Activated CD4-positive, CD25-positive, alpha-beta regulatory T cell treated with anti-CD3 and anti-CD28 coated beads, Interleukin-2, amount 50 U/mL, for 16 hours (primary cell): Measurements from ENCODE around the gene NFKB2.
A peak's percentile ranks its signal among the peaks of the same experiment; 100 is the strongest.

Source experiments
- DNase-seq: peaks from one replicate; pipeline ENCODE4 v3.0.0-alpha.2; 2020; ENCODE audit warnings: low read depth, low spot score

Gene NFKB2

DNA sequence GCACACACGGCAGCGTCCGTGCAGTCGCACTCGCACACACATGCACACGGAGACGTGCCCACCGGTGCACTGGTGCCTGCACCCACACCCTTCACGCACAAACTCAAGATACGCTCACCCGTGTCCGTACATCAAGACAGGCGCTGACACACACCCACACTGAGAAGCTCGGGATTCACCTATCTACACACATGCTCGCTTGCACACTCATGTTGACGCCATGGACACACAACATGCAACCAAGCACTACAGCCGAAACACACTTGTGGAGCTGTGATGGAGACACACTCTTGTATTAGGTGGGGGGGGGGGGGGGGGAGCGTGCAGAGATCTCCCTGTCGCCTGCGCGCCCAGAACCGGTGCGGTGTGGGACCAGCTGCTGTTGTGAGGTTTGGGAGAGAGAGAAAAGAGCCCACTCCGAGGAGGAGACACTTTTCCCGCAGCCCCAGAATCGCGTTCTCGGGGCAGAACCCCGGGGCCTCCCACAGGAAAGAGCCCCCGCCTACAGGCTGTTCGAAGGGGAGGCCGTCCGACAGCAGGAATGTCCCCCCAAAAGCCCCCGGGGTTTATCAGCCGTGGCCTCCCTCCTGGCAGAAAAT, 605 bp upstream of the NFKB2 start:
- no peak for DNase-seq

- DNase-seq: no peak
Measured at GRCh38 chr10:102396317-102396650, 779 bp downstream of the NFKB2 start.

DNA sequence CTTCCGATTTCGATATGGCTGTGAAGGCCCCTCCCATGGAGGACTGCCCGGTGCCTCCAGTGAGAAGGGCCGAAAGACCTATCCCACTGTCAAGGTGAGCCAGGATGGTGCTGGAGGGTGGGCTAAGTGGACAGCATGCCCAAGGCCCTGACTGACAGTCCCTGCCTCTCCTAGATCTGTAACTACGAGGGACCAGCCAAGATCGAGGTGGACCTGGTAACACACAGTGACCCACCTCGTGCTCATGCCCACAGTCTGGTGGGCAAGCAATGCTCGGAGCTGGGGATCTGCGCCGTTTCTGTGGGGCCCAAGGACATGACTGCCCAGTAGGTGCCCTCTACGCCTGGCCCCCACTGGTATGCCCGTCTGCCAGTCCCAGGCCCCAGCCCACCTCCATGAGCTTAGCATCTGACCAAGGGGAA, 1.2 kb downstream of the NFKB2 start:
- no peak for DNase-seq

DNA sequence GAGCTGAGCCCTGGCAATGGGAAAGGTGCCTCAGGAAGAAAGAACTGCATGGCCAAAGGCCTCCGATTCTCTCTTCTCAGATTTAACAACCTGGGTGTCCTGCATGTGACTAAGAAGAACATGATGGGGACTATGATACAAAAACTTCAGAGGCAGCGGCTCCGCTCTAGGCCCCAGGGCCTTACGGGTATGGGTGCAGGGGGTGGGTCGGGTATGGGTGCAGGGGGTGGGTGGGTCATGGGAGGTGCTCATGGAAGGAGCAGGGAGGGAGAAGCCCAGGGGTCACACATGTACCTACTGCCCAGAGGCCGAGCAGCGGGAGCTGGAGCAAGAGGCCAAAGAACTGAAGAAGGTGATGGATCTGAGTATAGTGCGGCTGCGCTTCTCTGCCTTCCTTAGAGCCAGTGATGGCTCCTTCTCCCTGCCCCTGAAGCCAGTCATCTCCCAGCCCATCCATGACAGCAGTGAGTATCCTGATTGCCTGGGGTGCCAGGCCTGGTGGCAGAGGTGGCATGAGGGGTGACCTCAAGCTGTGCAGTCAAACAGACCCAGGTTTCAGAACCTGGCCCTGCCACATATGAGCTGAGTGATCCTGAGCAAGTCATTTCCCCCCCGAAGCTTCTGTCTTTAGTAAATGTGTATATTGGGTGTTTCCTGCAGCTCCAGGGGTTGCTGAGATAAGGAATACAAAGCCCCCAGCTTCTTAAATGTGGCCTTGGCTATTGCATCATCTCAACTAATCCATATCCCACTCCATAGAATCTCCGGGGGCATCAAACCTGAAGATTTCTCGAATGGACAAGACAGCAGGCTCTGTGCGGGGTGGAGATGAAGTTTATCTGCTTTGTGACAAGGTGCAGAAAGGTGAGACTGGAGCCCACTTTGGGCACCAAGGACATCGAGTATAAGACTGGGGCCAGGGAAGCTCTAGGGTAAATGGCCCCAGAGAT, 2.0 kb downstream of the NFKB2 start:
- DNase-seq: no peak

DNA sequence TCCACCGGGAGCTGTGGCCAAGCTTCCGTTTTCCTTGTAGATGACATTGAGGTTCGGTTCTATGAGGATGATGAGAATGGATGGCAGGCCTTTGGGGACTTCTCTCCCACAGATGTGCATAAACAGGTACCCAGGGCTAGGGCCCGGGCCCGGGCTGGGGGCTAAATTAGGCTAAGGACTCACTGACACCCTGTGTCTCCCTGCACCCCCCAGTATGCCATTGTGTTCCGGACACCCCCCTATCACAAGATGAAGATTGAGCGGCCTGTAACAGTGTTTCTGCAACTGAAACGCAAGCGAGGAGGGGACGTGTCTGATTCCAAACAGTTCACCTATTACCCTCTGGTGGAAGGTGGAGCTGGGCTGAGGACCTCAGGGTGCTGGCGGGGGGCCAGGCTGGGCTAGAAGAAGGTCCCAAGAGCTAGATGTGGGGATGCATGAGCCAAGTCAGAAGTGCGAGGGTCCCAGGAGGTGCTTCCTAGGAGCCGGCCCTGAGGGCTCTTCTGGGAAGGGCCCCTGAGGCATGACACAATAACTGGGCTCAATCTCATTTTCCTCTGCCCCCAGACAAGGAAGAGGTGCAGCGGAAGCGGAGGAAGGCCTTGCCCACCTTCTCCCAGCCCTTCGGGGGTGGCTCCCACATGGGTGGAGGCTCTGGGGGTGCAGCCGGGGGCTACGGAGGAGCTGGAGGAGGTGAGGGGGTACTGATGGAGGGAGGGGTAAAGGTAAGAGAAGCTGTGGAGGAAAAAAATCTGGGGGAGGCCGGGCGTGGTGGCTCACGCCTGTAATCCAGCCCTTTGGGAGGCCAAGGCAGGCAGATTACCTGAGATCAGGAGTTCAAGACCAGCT, 2.9 kb downstream of the NFKB2 start:
- DNase-seq: no peak

GRCh38 chr10:102399217-102400021, 3.9 kb downstream of the NFKB2 start:
- DNase-seq: peak; percentile 75

GRCh38 chr10:102400076-102400475, 4.6 kb downstream of the NFKB2 start:
- DNase-seq: no peak

- no peak for DNase-seq
Measured at GRCh38 chr10:102400598-102401341, 5.3 kb downstream of the NFKB2 start.

GRCh38 chr10:102401342-102401654, 5.8 kb downstream of the NFKB2 start:
- DNase-seq: no peak

DNA sequence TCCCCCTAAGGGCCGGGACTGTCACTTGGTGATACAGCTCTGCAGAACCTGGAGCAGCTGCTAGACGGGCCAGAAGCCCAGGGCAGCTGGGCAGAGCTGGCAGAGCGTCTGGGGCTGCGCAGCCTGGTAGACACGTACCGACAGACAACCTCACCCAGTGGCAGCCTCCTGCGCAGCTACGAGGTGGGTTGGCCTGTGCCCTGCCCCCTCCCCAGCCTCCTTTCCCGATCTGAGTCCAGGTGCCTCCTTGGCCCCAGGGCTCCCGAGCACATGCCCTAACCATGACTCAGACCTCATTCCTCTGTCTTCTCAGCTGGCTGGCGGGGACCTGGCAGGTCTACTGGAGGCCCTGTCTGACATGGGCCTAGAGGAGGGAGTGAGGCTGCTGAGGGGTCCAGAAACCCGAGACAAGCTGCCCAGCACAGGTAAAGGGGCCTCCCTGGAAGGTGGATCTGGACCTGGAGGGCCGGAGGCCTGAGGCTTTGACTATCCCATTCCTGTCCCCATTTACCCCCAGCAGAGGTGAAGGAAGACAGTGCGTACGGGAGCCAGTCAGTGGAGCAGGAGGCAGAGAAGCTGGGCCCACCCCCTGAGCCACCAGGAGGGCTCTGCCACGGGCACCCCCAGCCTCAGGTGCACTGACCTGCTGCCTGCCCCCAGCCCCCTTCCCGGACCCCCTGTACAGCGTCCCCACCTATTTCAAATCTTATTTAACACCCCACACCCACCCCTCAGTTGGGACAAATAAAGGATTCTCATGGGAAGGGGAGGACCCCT, 6.4 kb downstream of the NFKB2 start:
- no peak for DNase-seq

GRCh38 chr10:102402512-102402896, 7.0 kb downstream of the NFKB2 start:
- DNase-seq: no peak

GRCh38 chr10:102403115-102403514, 7.6 kb downstream of the NFKB2 start:
- no peak for DNase-seq

DNA sequence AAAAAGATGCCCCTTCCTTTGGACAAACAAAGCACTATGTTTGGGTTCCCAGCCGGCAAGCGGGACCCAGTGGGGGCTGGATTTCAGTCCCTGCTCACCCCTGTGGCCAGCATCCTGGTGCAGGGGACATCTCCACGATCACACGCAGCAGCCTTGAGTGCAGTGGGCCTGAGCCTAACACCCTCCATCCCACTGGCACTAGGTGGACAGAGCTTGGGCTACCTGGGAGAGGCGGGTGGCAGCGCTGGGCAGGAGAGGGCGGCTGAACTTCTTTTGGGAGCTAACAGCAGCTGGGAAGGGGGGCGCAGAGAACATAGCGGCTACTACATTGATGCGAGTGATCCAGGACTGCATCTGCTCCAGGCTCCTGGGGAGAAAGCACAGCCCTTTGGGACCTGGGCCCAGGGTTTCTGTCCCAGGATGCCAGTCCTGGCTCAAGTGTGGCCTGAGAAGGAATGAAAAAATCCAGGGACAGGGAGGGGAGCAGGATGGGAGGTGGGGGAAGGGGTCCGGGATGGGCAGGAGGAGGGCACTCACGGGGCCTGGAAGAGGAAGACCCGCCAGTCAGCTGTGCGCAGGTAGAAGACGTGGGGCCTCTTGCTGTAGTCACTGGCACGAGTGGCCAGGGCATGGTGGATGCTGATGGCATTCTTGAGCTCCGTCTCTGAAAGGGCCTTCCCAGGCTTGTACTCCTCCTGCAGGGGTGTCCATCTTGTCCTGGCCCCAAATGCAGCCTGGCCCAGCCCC, 9.0 kb downstream of the NFKB2 start:
- no peak for DNase-seq

GRCh38 chr10:102405108-102405571, 9.6 kb downstream of the NFKB2 start:
- no peak for DNase-seq

DNA sequence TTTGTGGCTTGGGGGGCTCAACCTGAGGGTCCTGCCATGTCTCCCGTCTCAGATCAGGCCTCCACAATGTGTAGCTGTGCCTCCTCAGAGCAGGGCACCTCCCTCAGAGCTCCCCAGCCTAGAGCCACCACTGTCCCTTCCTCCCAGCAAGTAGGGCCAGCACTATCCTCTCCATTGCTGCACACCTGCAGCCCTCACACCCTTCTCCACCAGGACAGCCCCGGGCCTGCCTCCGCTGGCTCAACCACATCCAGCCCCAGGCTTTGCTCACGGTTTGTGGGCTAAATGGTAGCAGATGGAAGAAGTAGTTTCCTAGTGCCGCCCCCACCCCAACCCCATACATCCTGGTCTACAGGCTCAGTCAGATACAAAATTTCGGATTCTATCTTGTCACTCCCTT, 10.1 kb downstream of the NFKB2 start:
- DNase-seq: no peak

- no peak for DNase-seq
Measured at GRCh38 chr10:102406815-102407214, 11.3 kb downstream of the NFKB2 start.

GRCh38 chr10:102407425-102408130, 12.1 kb downstream of the NFKB2 start:
- DNase-seq: no peak

DNA sequence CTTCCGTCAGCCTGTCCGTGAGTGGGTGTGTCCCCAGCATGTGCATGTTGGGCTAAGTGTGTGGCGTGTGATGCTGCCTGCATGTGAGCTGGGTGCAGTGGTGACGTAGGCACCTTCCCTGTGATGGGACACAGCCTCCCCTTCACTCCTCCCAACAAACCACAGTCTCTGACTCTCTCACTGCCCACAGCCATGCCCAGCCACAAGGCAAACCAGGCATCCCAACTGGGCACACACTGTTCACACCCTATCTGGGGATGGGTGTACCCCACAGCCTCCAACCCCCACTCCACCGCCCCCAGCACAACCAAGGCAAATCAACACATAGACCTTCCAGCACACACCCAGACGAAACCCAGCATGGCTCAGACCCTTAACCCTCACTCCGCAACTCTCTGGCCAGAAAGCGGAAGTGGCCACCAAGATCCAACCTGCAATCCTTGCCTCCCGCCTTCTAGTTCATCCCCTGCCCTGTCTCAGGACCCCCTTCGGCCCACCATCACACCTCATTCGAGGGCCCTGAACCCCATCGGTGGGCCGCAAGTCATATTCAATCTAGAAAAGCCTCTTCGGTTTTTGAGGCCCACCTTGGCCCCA, 12.7 kb downstream of the NFKB2 start:
- no peak for DNase-seq
